GM12872 (cell line): ENCODE data around the gene TMEFF2.

ENCODE experiments used
- TF ChIP-seq, protein P1 (sequence below): IDR thresholded peaks from 3 replicates; pipeline ENCODE4 v1.5.1; 2011; ENCODE audit warnings: low read depth, mild to moderate bottlenecking, low read length, moderate library complexity; ENCODE audit not compliant: insufficient read depth

Gene TMEFF2

DNA sequence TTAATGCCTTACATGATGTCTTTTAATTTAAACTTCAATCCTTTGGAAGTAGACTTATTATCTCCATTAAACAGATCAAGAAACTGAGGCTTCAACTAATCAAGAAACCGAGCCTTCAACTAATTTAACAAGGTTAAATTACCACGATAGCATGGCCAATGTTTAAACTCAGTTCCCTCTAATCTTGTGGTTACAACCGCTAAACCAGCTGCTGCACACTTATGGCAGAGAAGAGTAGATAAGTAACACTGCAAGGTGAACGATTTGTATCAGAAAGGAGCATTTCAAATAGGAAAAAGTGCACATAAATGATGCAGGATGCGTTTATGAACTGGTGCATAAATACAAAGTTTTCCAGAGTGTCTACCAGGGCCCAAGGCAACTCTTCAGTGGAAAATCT is 203.3 kb downstream of the TMEFF2 start:
- TF ChIP-seq, protein P1, sequence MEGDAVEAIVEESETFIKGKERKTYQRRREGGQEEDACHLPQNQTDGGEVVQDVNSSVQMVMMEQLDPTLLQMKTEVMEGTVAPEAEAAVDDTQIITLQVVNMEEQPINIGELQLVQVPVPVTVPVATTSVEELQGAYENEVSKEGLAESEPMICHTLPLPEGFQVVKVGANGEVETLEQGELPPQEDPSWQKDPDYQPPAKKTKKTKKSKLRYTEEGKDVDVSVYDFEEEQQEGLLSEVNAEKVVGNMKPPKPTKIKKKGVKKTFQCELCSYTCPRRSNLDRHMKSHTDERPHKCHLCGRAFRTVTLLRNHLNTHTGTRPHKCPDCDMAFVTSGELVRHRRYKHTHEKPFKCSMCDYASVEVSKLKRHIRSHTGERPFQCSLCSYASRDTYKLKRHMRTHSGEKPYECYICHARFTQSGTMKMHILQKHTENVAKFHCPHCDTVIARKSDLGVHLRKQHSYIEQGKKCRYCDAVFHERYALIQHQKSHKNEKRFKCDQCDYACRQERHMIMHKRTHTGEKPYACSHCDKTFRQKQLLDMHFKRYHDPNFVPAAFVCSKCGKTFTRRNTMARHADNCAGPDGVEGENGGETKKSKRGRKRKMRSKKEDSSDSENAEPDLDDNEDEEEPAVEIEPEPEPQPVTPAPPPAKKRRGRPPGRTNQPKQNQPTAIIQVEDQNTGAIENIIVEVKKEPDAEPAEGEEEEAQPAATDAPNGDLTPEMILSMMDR, result no peak

DNA sequence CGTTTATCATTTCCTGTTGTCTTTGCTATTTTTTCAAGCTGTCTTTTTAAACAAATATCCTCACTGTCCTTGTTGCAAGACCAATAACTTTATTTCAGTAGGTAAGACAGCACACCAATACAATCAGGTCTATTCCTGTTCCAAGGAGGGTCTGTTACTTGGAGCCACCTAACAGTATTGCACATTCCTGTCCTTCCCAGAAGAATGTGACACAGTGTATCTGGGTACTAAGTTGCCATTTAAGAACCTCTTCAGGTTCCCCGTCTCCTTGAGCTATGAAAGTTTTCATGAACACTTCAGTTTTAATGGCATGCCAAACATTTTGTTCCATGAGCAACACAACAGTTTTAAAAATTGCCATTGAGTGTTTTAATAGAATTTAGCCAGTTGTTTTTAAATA is 209.0 kb downstream of the TMEFF2 start:
- TF ChIP-seq, protein P1, result no peak

DNA sequence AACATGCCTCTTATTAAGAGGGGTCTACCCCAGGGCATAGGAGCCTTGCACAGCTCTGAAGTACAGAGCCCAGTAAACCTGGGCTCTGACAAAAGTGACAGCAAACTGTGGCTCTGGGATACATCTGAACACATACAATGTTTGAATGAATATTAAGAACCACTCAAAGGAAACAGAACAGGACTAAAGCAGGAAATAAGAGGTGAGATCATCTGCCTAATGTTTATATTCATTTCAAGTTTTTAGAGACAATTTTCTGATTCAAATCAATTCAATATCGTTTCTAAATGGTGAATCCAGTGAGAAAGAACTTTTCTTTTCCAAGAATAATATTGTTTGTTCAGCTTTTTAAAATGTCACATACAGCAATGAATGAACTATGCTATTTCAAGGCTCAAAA is 211.1 kb downstream of the TMEFF2 start:
- TF ChIP-seq, protein P1, result no peak

DNA sequence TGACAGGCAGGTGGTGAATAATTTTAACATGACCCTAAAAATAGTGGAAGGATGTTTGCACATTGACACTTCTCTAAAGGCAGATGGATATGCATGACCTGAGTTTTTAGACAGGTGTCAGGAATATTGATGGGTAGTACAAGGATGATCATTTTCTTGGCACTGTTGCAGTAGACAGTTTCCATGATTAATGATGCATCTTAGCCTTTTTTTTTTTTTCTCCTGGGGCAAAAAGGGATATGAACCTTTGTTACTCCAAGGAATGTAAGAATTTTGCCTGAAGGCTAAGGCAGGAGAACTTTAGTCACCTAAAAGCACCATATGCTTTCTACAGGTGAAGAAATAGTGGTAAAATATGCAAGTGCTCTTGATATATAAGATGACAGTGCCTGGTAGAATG is 211.5 kb downstream of the TMEFF2 start:
- TF ChIP-seq, protein P1, result no peak

DNA sequence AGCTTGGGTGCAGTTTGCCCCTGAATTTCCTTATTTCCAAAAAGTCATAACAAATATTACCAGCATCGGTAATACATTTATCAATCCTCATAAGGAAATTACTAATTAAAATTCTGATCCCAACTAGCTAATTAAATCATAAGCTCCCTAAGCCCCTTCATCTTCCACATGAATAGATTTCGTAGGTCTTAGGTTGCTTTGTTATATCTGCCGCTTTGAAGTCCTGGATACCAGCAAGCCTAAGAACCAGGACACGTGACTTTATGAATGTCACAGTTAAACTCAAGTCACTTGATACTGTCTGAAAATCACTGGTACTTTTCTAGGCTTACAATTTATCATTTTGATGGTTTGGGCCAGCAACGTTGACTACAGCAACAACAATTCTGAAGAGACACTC is 213.0 kb downstream of the TMEFF2 start:
- TF ChIP-seq, protein P1, result no peak

DNA sequence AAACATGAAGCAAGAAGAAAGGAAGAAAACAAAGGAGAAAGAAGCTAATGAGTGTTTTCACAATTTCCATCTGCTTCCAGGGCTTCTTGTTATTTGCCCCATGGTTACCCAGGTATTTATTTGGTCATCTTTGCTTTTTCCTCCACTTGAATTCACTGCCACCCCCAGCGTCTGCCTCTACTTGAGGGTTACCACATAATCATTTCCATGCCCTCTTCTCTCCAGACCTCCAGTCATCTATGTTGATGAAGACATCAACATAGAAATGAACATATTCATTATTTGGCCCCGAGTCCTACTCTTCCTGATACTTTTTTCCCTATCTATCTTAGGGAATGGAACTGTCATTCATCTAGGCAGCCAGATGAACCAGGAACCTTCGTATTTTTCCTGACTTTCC is 214.2 kb downstream of the TMEFF2 start:
- TF ChIP-seq, protein P1, result no peak

DNA sequence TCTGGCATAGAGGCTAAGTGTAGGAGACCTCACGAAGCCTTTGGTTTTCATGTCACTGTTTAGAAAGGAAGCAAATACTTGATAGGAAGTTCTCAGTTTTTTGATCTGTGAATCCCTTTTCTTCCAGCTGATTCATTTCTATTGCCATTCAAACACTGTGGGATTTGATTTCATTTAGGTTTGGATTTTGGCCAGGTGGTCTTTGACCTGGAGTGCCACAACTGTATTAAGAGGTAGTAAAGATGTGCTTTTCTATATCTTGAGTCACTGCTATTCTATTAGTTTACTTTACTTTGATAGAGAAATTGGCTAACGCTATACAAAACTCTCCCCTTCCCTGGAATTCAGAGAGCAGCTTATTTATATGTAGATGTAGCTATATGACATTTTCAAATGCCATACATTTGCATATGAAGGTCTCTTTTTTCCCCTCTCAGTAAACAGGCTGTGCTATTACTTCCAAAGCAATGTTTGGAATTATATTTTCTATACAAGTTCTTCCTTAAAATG is 215.5 kb downstream of the TMEFF2 start:
- TF ChIP-seq, protein P1, result no peak
